ENCODE data around the gene CCDC78.

The CCDC78 gene

GRCh38 chr16:769934-770333 is 43.7 kb upstream of the CCDC78 start:
- no peak overlapping the region for H3K27ac ChIP-seq
- TF ChIP-seq CTCF (IDR thresholded peaks at IDR 0.05; ENCODE audit: low read depth, low read length, missing control alignments) = no peak
- no peaks in the 10 kb centered on the region for H3K36me3 ChIP-seq (replicated peaks)
- no peak for DNase-seq
- H3K4me3 ChIP-seq (ENCODE audit: low read depth, low read length) = no peak overlapping the region
- H3K27me3 ChIP-seq (replicated peaks) = no peaks in the 10 kb centered on the region
- in situ Hi-C loops (cut with HindIII; ENCODE audit: low pct_ligation_motif_present, low sequenced_read_pairs) = no loop called here

GRCh38 chr16:769184-769784 is 43.0 kb upstream of the CCDC78 start:
- H3K4me3 ChIP-seq (ENCODE audit: low read depth, low read length) = no peak overlapping the region
- no peaks in the 10 kb centered on the region for H3K27me3 ChIP-seq (replicated peaks)
- in situ Hi-C loops (cut with HindIII; ENCODE audit: low pct_ligation_motif_present, low sequenced_read_pairs) = no loop called here
- H3K36me3 ChIP-seq (replicated peaks) = no peaks in the 10 kb centered on the region
- TF ChIP-seq CTCF (IDR thresholded peaks at IDR 0.05; ENCODE audit: low read depth, low read length, missing control alignments) = no peak
- DNase-seq = no peak
- no peak overlapping the region for H3K27ac ChIP-seq

GRCh38 chr16:768428-768827 is 42.2 kb upstream of the CCDC78 start:
- no peaks in the 10 kb centered on the region for H3K27me3 ChIP-seq (replicated peaks)
- no peak for TF ChIP-seq CTCF (IDR thresholded peaks at IDR 0.05; ENCODE audit: low read depth, low read length, missing control alignments)
- in situ Hi-C loops (cut with HindIII; ENCODE audit: low pct_ligation_motif_present, low sequenced_read_pairs) = no loop called here
- no peak overlapping the region for H3K27ac ChIP-seq
- H3K4me3 ChIP-seq (ENCODE audit: low read depth, low read length) = no peak overlapping the region
- no peaks in the 10 kb centered on the region for H3K36me3 ChIP-seq (replicated peaks)
- no peak for DNase-seq

- Histone ChIP-seq H3K27me3 (replicated peaks) (no peaks in the 10 kb centered on the region), H3K27ac (no peak overlapping the region), H3K36me3 (replicated peaks) (no peaks in the 10 kb centered on the region), H3K4me3 (ENCODE audit: low read depth, low read length) (no peak overlapping the region)
- DNase-seq = no peak
- TF ChIP-seq CTCF (IDR thresholded peaks at IDR 0.05; ENCODE audit: low read depth, low read length, missing control alignments) = no peak
- in situ Hi-C loops (cut with HindIII; ENCODE audit: low pct_ligation_motif_present, low sequenced_read_pairs) = no loop called here
These were observed 41.5 kb upstream of the CCDC78 start for GRCh38 chr16:767743-768235.

GRCh38 chr16:766820-767640 is 40.8 kb upstream of the CCDC78 start:
- no peak for DNase-seq
- TF ChIP-seq CTCF (IDR thresholded peaks at IDR 0.05; ENCODE audit: low read depth, low read length, missing control alignments) = no peak
- Histone ChIP-seq H3K27ac (no peak overlapping the region), H3K36me3 (replicated peaks) (no peaks in the 10 kb centered on the region), H3K4me3 (ENCODE audit: low read depth, low read length) (no peak overlapping the region), H3K27me3 (replicated peaks) (no peaks in the 10 kb centered on the region)
- in situ Hi-C loops (cut with HindIII; ENCODE audit: low pct_ligation_motif_present, low sequenced_read_pairs) = no loop called here

All from brain microvascular endothelial cell (primary cell).